Erythroblast (primary cell): Measurements from ENCODE around the gene PIK3C2G.

Experiments used
- DNase-seq, 2 experiments: peaks; one replicate each; lab custom pipeline; 2025; lab: John Stamatoyannopoulos, UW
- GATA1 ChIP-seq: IDR thresholded peaks from 2 replicates; pipeline ENCODE4 v1.6.1; 2011; ENCODE audit warnings: low read depth, mild to moderate bottlenecking, control low read depth, low read length, moderate library complexity
- POLR2A ChIP-seq: IDR thresholded peaks from 2 replicates; pipeline ENCODE4 v1.6.1; 2011; ENCODE audit warnings: mild to moderate bottlenecking, low read length

Gene PIK3C2G

GRCh38 chr12:18576104-18576626 lies 314.8 kb downstream of the PIK3C2G start:
- no peak for DNase-seq
- TF ChIP-seq GATA1: no peak
- TF ChIP-seq POLR2A: no peak

- TF ChIP-seq GATA1: no peak
- no peak for DNase-seq
Observed at GRCh38 chr12:18576648-18577047, 315.3 kb downstream of the PIK3C2G start.

GRCh38 chr12:18578191-18578590 lies 316.9 kb downstream of the PIK3C2G start:
- DNase-seq: no peak
- TF ChIP-seq POLR2A (no peak), GATA1 (no peak)

- TF ChIP-seq POLR2A (no peak), GATA1 (no peak)
- DNase-seq: no peak
Observed at GRCh38 chr12:18580291-18580690, 319.0 kb downstream of the PIK3C2G start.

GRCh38 chr12:18580706-18581105 lies 319.4 kb downstream of the PIK3C2G start:
- no peak for DNase-seq
- TF ChIP-seq GATA1 (no peak), POLR2A (no peak)

GRCh38 chr12:18581232-18581962 lies 320.1 kb downstream of the PIK3C2G start:
- TF ChIP-seq GATA1: no peak
- TF ChIP-seq POLR2A: no peak
- no peak for DNase-seq

- TF ChIP-seq GATA1 (no peak), POLR2A (no peak)
Observed at GRCh38 chr12:18583655-18584054, 322.3 kb downstream of the PIK3C2G start.

GRCh38 chr12:18586581-18586980 lies 325.3 kb downstream of the PIK3C2G start:
- DNase-seq: no peak
- TF ChIP-seq POLR2A: no peak
- no peak for TF ChIP-seq GATA1

More at GRCh38 chr12:18583655-18584054, 322.3 kb downstream of the PIK3C2G start:
- DNase-seq: peak in 1 of 2 experiments; percentile 0

GRCh38 chr12:18589316-18589715 lies 328.0 kb downstream of the PIK3C2G start:
- DNase-seq: no peak
- TF ChIP-seq GATA1 (no peak), POLR2A (no peak)

- DNase-seq: no peak
- TF ChIP-seq POLR2A: no peak
- TF ChIP-seq GATA1: no peak
Observed at GRCh38 chr12:18591473-18591872, 330.2 kb downstream of the PIK3C2G start.

GRCh38 chr12:18595412-18595811 lies 334.1 kb downstream of the PIK3C2G start:
- DNase-seq: no peak

GRCh38 chr12:18601962-18602361 lies 340.6 kb downstream of the PIK3C2G start:
- TF ChIP-seq POLR2A (no peak), GATA1 (no peak)
- no peak for DNase-seq

More at GRCh38 chr12:18595412-18595811, 334.1 kb downstream of the PIK3C2G start:
- TF ChIP-seq POLR2A: no peak
- no peak for TF ChIP-seq GATA1

GRCh38 chr12:18612971-18613370 lies 351.7 kb downstream of the PIK3C2G start:
- DNase-seq: no peak
- TF ChIP-seq GATA1: no peak
- TF ChIP-seq POLR2A: no peak

GRCh38 chr12:18620986-18621385 lies 359.7 kb downstream of the PIK3C2G start:
- TF ChIP-seq GATA1 (no peak), POLR2A (no peak)
- no peak for DNase-seq

- TF ChIP-seq GATA1: no peak
- TF ChIP-seq POLR2A: no peak
Observed at GRCh38 chr12:18629445-18629844, 368.1 kb downstream of the PIK3C2G start.

GRCh38 chr12:18629916-18630315 lies 368.6 kb downstream of the PIK3C2G start:
- TF ChIP-seq POLR2A (no peak), GATA1 (no peak)
- no peak for DNase-seq

More at GRCh38 chr12:18629445-18629844, 368.1 kb downstream of the PIK3C2G start:
- no peak for DNase-seq
